ENCODE data around the gene GRK2. TPM values are rescaled to one million over a fixed set of nuclear protein-coding genes. Genes with fewer than 3 reads are reported as not detected.
"Not testable (repeated sequence)": the region's sequence is repeated elsewhere in the genome, so short reads cannot be mapped to it uniquely, and the experiment has no call there.

Gene GRK2
- total RNA-seq, 1 donor from 2014 or later, result 101 TPM

DNA sequence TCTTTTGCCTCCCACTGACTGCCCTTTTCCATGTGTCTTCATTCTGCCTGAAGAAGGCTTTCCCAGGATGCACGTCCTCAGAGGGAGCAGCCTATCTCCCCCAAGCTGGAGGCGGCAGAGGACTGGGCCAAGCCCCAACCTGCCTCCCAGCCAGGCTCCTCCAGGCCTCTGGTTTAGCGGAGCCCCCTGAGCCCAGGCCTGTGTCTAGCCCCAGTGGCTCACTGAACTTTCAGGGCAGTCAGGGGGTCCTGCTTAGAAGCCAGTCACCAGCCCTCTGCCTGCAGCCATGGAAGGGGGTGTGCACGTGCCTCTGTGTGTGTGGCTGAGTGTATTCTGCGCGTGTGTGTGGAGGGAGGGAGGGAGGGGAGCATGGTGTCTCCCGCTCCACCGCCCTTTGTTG, 10.4 kb upstream of the GRK2 start:
- no peak for DNase-seq

GRCh38 chr11:67256477-67257135, 9.7 kb upstream of the GRK2 start:
- Histone ChIP-seq H3K4me1 (peaks cover 23% of the 10 kb centered on the region), H3K27ac (no peak overlapping the region), H3K9me3 (no peaks in the 10 kb centered on the region), H3K27me3 (ENCODE audit: low read depth) (no peaks in the 10 kb centered on the region), H3K4me3 (no peak overlapping the region), H3K36me3 (peaks cover 59% of the 10 kb centered on the region)
- intact Hi-C loops (cut with DNase I), result no loop called here
- ATAC-seq (no peak), DNase-seq (no peak)
- TF ChIP-seq CTCF (IDR thresholded peaks at IDR 0.05), result no peak

More for the DNA sequence above, 10.4 kb upstream of the GRK2 start:
- ATAC-seq, result peak in 1 of 2 donors; percentile 3
- no peaks in the 10 kb centered on the region for H3K9me3 ChIP-seq
- no peak for TF ChIP-seq CTCF (IDR thresholded peaks at IDR 0.05)
- H3K27ac ChIP-seq, result no peak overlapping the region
- no peaks in the 10 kb centered on the region for H3K27me3 ChIP-seq (ENCODE audit: low read depth)
- no peak overlapping the region for H3K4me3 ChIP-seq
- intact Hi-C loops (cut with DNase I), result no loop called here
- H3K4me1 ChIP-seq, result peaks cover 16% of the 10 kb centered on the region
- H3K36me3 ChIP-seq, result peaks cover 66% of the 10 kb centered on the region

GRCh38 chr11:67260406-67260805, 5.9 kb upstream of the GRK2 start:
- no peak for ATAC-seq
- Histone ChIP-seq H3K4me3 (no peak overlapping the region), H3K9me3 (no peaks in the 10 kb centered on the region), H3K27ac (no peak overlapping the region), H3K4me1 (peaks cover 25% of the 10 kb centered on the region), H3K36me3 (peaks cover 21% of the 10 kb centered on the region), H3K27me3 (ENCODE audit: low read depth) (no peaks in the 10 kb centered on the region)
- intact Hi-C loops (cut with DNase I), result loop anchor here (10.0 kb wide), 1 partner anchor 54 kb away; no protein-coding TSS in a partner anchor
- TF ChIP-seq CTCF (IDR thresholded peaks at IDR 0.05), result no peak
- no peak for DNase-seq

GRCh38 chr11:67260885-67261639, 5.2 kb upstream of the GRK2 start:
- peaks cover 14% of the 10 kb centered on the region for H3K36me3 ChIP-seq
- H3K27ac ChIP-seq; H3K27me3 ChIP-seq (ENCODE audit: low read depth); H3K9me3 ChIP-seq: not testable (repeated sequence)
- ATAC-seq (peak; percentile 41 to 57), DNase-seq (peak; percentile 75)
- peak overlapping the region; percentile 43 for H3K4me3 ChIP-seq
- peaks cover 32% of the 10 kb centered on the region for H3K4me1 ChIP-seq
- intact Hi-C loops (cut with DNase I), result loop anchor here (10.0 kb wide), 1 partner anchor 54 kb away; no protein-coding TSS in a partner anchor

DNA sequence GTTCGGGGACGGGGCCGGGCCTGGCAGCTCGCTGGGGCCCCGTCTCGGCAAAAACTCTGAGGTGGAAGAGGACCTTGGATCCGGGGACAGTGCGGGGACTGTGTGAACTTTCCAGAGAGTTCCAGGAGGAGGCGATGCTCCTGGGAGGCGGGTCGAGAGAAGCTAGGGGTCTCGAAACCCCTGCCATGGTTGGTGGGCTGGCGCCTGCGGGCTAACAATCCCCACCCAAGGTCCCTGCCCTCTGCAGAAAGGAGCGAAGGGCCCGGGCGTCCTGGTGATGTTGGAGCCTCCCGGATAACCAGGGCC, 4.7 kb upstream of the GRK2 start:
- Histone ChIP-seq H3K27ac (no peak overlapping the region), H3K36me3 (peaks cover 9% of the 10 kb centered on the region), H3K9me3 (no peaks in the 10 kb centered on the region), H3K4me1 (peaks cover 32% of the 10 kb centered on the region), H3K4me3 (peak overlapping the region; percentile 43), H3K27me3 (ENCODE audit: low read depth) (no peaks in the 10 kb centered on the region)
- TF ChIP-seq CTCF (IDR thresholded peaks at IDR 0.05), result peak; percentile 25
- intact Hi-C loops (cut with DNase I), result loop anchor here (10.0 kb wide), 1 partner anchor 53 kb away; no protein-coding TSS in a partner anchor
- DNase-seq, result no peak
- no peak for ATAC-seq
